ENCODE measurements around the gene PGRMC2. TPM values are rescaled to one million over a fixed set of nuclear protein-coding genes. Genes with fewer than 3 reads are reported as not detected.
A peak's percentile ranks its signal among the peaks of the same experiment; 100 is the strongest.

The PGRMC2 gene
- total RNA-seq, 1 donor from 2014 or later, result 28.3 TPM

- intact Hi-C loops (cut with micrococcal nuclease), result loop anchor here (1.0 to 5.0 kb wide), 8 partner anchors 96 to 805 kb away; partner anchors contain the start of genes ABHD18, HSPA4L, LARP1B and MFSD8
Observed at GRCh38 chr4:128288689-128289106, 1.1 kb upstream of the PGRMC2 start.

GRCh38 chr4:128287871-128288688 is 467 bp upstream of the PGRMC2 start:
- Mint-ChIP-seq H3K27me3 (no peaks in the 10 kb centered on the region), H3K4me1 (peaks cover 29% of the 10 kb centered on the region), H3K36me3 (ENCODE audit: low read depth) (peaks cover 11% of the 10 kb centered on the region), H3K9me3 (no peaks in the 10 kb centered on the region), H3K4me3 (peak overlapping the region; percentile 83), H3K27ac (peak overlapping the region; percentile 80)
- POLR2A ChIA-PET, result interaction anchor here (1.1 to 5.1 kb wide), 4 partner anchors 227 to 550 kb away, joined by 3 to 26 read pairs (median 14); partner anchors contain the start of genes ABHD18, LARP1B and MFSD8
- DNase-seq, result peak; percentile 97
- intact Hi-C loops (cut with micrococcal nuclease), result loop anchor here (1.0 to 5.0 kb wide), 8 partner anchors 96 to 805 kb away; partner anchors contain the start of genes ABHD18, HSPA4L, LARP1B and MFSD8
- CTCF ChIA-PET, result no interaction called here
- TF ChIP-seq CTCF (IDR thresholded peaks at IDR 0.05), result no peak
- peak; percentile 88 for ATAC-seq (ENCODE audit: low read depth)

More at GRCh38 chr4:128288689-128289106, 1.1 kb upstream of the PGRMC2 start:
- TF ChIP-seq CTCF (IDR thresholded peaks at IDR 0.05), result no peak
- Mint-ChIP-seq H3K36me3 (ENCODE audit: low read depth) (peaks cover 9% of the 10 kb centered on the region), H3K4me1 (peaks cover 29% of the 10 kb centered on the region), H3K27me3 (no peaks in the 10 kb centered on the region), H3K4me3 (peak overlapping the region; percentile 83), H3K27ac (peak overlapping the region; percentile 80), H3K9me3 (no peaks in the 10 kb centered on the region)
- DNase-seq (no peak), ATAC-seq (ENCODE audit: low read depth) (no peak)
- ChIA-PET CTCF (no interaction called here), POLR2A (interaction anchor here (1.1 to 5.1 kb wide), 4 partner anchors 228 to 549 kb away, joined by 3 to 26 read pairs (median 14); partner anchors contain the start of genes ABHD18, LARP1B and MFSD8)

GRCh38 chr4:128286474-128287058 is 1.0 kb downstream of the PGRMC2 start:
- H3K36me3 Mint-ChIP-seq (ENCODE audit: low read depth), result peaks cover 12% of the 10 kb centered on the region
- H3K9me3 Mint-ChIP-seq, result no peaks in the 10 kb centered on the region
- H3K27me3 Mint-ChIP-seq, result no peaks in the 10 kb centered on the region
- no peak for TF ChIP-seq CTCF (IDR thresholded peaks at IDR 0.05)
- intact Hi-C loops (cut with micrococcal nuclease), result loop anchor here (5.0 kb wide), 3 partner anchors 94 to 576 kb away; partner anchors contain the start of gene HSPA4L
- H3K4me1 Mint-ChIP-seq, result peaks cover 31% of the 10 kb centered on the region
- peak overlapping the region; percentile 83 for H3K4me3 Mint-ChIP-seq
- ATAC-seq (ENCODE audit: low read depth) (no peak), DNase-seq (no peak)
- H3K27ac Mint-ChIP-seq, result peak overlapping the region; percentile 86
- POLR2A ChIA-PET, result interaction anchor here (0.6 to 5.1 kb wide), 5 partner anchors 226 to 628 kb away, joined by 3 to 26 read pairs (median 4); partner anchors contain the start of genes ABHD18, JADE1, LARP1B and MFSD8
- CTCF ChIA-PET, result no interaction called here

GRCh38 chr4:128285085-128285997 is 2.3 kb downstream of the PGRMC2 start:
- ChIA-PET POLR2A (interaction anchor here (3.0 to 5.1 kb wide), 2 partner anchors 320 to 527 kb away, joined by 17 to 26 read pairs; partner anchors contain the start of genes ABHD18 and MFSD8), CTCF (no interaction called here)
- Mint-ChIP-seq H3K36me3 (ENCODE audit: low read depth) (peaks cover 12% of the 10 kb centered on the region), H3K27me3 (no peaks in the 10 kb centered on the region), H3K4me1 (peaks cover 37% of the 10 kb centered on the region), H3K9me3 (no peaks in the 10 kb centered on the region), H3K4me3 (peak overlapping the region; percentile 83), H3K27ac (no peak overlapping the region)
- intact Hi-C loops (cut with micrococcal nuclease), result loop anchor here (5.0 kb wide), 3 partner anchors 93 to 577 kb away; partner anchors contain the start of gene HSPA4L
- TF ChIP-seq CTCF (IDR thresholded peaks at IDR 0.05), result no peak
- DNase-seq, result no peak
- no peak for ATAC-seq (ENCODE audit: low read depth)

Data from activated B cell treated with CpG ODN at 0.5 μM for 24 hours (primary cell).